ENCODE results near the gene LAMA5. TPM values are rescaled to one million over a fixed set of nuclear protein-coding genes. Genes with fewer than 3 reads are reported as not detected.

The LAMA5 gene
- total and polyA plus RNA-seq, 2 experiments from 2014 or later, result 201 to 298 TPM

GRCh38 chr20:62313460-62314338 is 53.4 kb downstream of the LAMA5 start:
- Histone ChIP-seq H3K4me3 (no peak overlapping the region), H3K4me2 (no peak overlapping the region), H3K27ac (ENCODE audit: low read depth) (no peak overlapping the region), H3K9me2 (ENCODE audit: insufficient read depth) (no peaks in the 10 kb centered on the region), H3K27me3 (ENCODE audit: insufficient read depth) (no peaks in the 10 kb centered on the region), H3K36me3 (ENCODE audit: insufficient read depth) (peaks cover 26% of the 10 kb centered on the region), H4K20me1 (replicated peaks; ENCODE audit: insufficient read depth) (no peaks in the 10 kb centered on the region), H3K79me2 (replicated peaks; ENCODE audit: insufficient read depth) (no peaks in the 10 kb centered on the region), H3F3A (replicated peaks; ENCODE audit: low read depth) (peaks cover 36% of the 10 kb centered on the region), H3K4me1 (ENCODE audit: insufficient read depth) (no peaks in the 10 kb centered on the region), H2AFZ (no peak overlapping the region)
- no peak for ATAC-seq
- Mint-ChIP-seq H3K27me3 (ENCODE audit: insufficient read depth, low read depth, poor library complexity) (peaks cover 30% of the 10 kb centered on the region), H3K4me1 (no peaks in the 10 kb centered on the region; the same call in 2 of the 3 replicates), H3K36me3 (ENCODE audit: low read depth) (peaks cover 47% of the 10 kb centered on the region), H3K27ac (no peak overlapping the region), H3K9me3 (peaks cover 11% of the 10 kb centered on the region; the same call in 2 of the 3 replicates), H3K4me3 (no peak overlapping the region)
- TF ChIP-seq, protein P1, sequence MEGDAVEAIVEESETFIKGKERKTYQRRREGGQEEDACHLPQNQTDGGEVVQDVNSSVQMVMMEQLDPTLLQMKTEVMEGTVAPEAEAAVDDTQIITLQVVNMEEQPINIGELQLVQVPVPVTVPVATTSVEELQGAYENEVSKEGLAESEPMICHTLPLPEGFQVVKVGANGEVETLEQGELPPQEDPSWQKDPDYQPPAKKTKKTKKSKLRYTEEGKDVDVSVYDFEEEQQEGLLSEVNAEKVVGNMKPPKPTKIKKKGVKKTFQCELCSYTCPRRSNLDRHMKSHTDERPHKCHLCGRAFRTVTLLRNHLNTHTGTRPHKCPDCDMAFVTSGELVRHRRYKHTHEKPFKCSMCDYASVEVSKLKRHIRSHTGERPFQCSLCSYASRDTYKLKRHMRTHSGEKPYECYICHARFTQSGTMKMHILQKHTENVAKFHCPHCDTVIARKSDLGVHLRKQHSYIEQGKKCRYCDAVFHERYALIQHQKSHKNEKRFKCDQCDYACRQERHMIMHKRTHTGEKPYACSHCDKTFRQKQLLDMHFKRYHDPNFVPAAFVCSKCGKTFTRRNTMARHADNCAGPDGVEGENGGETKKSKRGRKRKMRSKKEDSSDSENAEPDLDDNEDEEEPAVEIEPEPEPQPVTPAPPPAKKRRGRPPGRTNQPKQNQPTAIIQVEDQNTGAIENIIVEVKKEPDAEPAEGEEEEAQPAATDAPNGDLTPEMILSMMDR (conservative IDR thresholded peaks at IDR 0.05; ENCODE audit: low read depth in 2 of 2), result no peak
- TF ChIP-seq CREB1 (CRISPR knock-in tag; IDR thresholded peaks at IDR 0.05; ENCODE audit: low read depth) (no peak), POLR2AphosphoS5 (IDR thresholded peaks at IDR 0.05; ENCODE audit: low read depth) (no peak)
- no peak for DNase-seq (ENCODE audit: low spot score)

DNA sequence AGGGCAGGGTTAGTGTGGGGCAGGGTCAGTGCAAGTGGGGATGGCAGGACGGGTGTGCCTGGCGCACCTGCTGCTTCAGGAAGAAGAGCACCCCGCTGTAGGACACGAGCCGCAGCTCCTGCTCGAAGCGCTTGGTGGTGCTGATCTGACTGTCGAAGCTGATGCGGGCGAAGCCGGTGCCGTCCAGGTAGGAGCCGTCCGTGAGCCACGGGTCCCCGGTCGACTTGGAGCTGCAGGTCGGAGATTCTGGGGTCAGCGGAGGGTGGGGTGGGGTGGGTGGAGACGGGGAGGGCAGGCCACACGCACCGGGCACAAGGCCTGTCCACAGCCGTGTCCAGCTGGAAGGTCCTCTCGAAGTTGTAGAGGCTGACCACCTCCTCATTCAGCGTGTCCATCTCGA is 54.1 kb downstream of the LAMA5 start:
- no peaks in the 10 kb centered on the region for H3K27me3 ChIP-seq (ENCODE audit: insufficient read depth)
- no peak overlapping the region for H3K4me3 ChIP-seq
- ATAC-seq (no peak), DNase-seq (ENCODE audit: low spot score) (no peak)
- no peak overlapping the region for H3K27ac Mint-ChIP-seq
- H3K4me3 Mint-ChIP-seq, result no peak overlapping the region
- H3K79me2 ChIP-seq (replicated peaks; ENCODE audit: insufficient read depth), result no peaks in the 10 kb centered on the region
- H3K36me3 ChIP-seq (ENCODE audit: insufficient read depth), result peaks cover 29% of the 10 kb centered on the region
- peaks cover 49% of the 10 kb centered on the region for H3K36me3 Mint-ChIP-seq (ENCODE audit: low read depth)
- H3K4me1 ChIP-seq (ENCODE audit: insufficient read depth), result no peaks in the 10 kb centered on the region
- H3K27me3 Mint-ChIP-seq (ENCODE audit: insufficient read depth, low read depth, poor library complexity), result peaks cover 25% of the 10 kb centered on the region
- H3K9me3 Mint-ChIP-seq, result peaks cover 6% of the 10 kb centered on the region; the same call in 2 of the 3 replicates
- no peaks in the 10 kb centered on the region for H3K9me2 ChIP-seq (ENCODE audit: insufficient read depth)
- no peaks in the 10 kb centered on the region; the same call in 2 of the 3 replicates for H3K4me1 Mint-ChIP-seq
- H4K20me1 ChIP-seq (replicated peaks; ENCODE audit: insufficient read depth), result no peaks in the 10 kb centered on the region
- TF ChIP-seq JUNB (IDR thresholded peaks at IDR 0.05; ENCODE audit: unreplicated experiment) (no peak), NANOG (IDR thresholded peaks at IDR 0.05; ENCODE audit: borderline replicate concordance) (no peak), EZH2phosphoT487 (IDR thresholded peaks at IDR 0.05; ENCODE audit: unreplicated experiment) (no peak)
- TF ChIP-seq, protein P1 (conservative IDR thresholded peaks at IDR 0.05; ENCODE audit: low read depth in 2 of 2), result no peak
- no peak overlapping the region for H3K27ac ChIP-seq (ENCODE audit: low read depth)
- no peak overlapping the region for H2AFZ ChIP-seq
- H3F3A ChIP-seq (replicated peaks; ENCODE audit: low read depth), result peaks cover 38% of the 10 kb centered on the region
- H3K4me2 ChIP-seq, result no peak overlapping the region

All from GM23338 (cell line).